ENCODE data around the gene CRYL1. TPM values are rescaled to one million over a fixed set of nuclear protein-coding genes. Genes with fewer than 3 reads are reported as not detected.

Gene CRYL1
- total and polyA plus RNA-seq, 4 donors, result 14.1 to 24.1 (median 22.1) TPM

- Histone ChIP-seq H3K27ac (ENCODE audit: low read depth in 1 of 2, low read length in 1 of 2) (no peak overlapping the region), H3K9me3 (ENCODE audit: control insufficient read depth in 4 of 4, insufficient read depth in 3 of 4, low read length in 3 of 4) (peaks cover 0 to 5% (median 0%) of the 10 kb centered on the region in 4 donors), H3K27me3 (ENCODE audit: control insufficient read depth in 3 of 3, insufficient read depth in 3 of 3, low read length in 2 of 3) (no peaks in the 10 kb centered on the region), H3K4me1 (ENCODE audit: control insufficient read depth in 5 of 5, insufficient read depth in 5 of 5, low read length in 5 of 5) (peaks cover 0 to 10% (median 0%) of the 10 kb centered on the region in 5 donors), H3K36me3 (ENCODE audit: control insufficient read depth in 4 of 4, insufficient read depth in 4 of 4, low read length in 4 of 4) (no peaks in the 10 kb centered on the region), H3K4me3 (no peak overlapping the region), H3K9ac (ENCODE audit: insufficient read depth in 1 of 2, low read length in 2 of 2) (no peak overlapping the region)
- DNase-seq, result no peak
- TF ChIP-seq CTCF (IDR thresholded peaks at IDR 0.05; ENCODE audit: control extremely low read depth, extremely low read depth), result no peak
- ATAC-seq (ENCODE audit: insufficient read depth, low FRiP score), result no peak
- WGBS, 2 donors, result 96 to 99% methylated on average over 10 of the region's 10 CpGs
These were observed 132.1 kb downstream of the CRYL1 start for GRCh38 chr13:20393273-20394168.

GRCh38 chr13:20392530-20392929 is 133.1 kb downstream of the CRYL1 start:
- H3K36me3 ChIP-seq (ENCODE audit: control insufficient read depth in 4 of 4, insufficient read depth in 4 of 4, low read length in 4 of 4), result no peaks in the 10 kb centered on the region
- ATAC-seq (ENCODE audit: insufficient read depth, low FRiP score) (no peak), DNase-seq (no peak)
- no peak overlapping the region for H3K27ac ChIP-seq (ENCODE audit: low read depth in 1 of 2, low read length in 1 of 2)
- no peak for TF ChIP-seq CTCF (IDR thresholded peaks at IDR 0.05; ENCODE audit: control extremely low read depth, extremely low read depth)
- peaks cover 0 to 5% (median 0%) of the 10 kb centered on the region in 4 donors for H3K9me3 ChIP-seq (ENCODE audit: control insufficient read depth in 4 of 4, insufficient read depth in 3 of 4, low read length in 3 of 4)
- peaks cover 0 to 10% (median 0%) of the 10 kb centered on the region in 5 donors for H3K4me1 ChIP-seq (ENCODE audit: control insufficient read depth in 5 of 5, insufficient read depth in 5 of 5, low read length in 5 of 5)
- 95 to 98% methylated on average over 4 of the region's 4 CpGs for WGBS, 2 donors
- H3K9ac ChIP-seq (ENCODE audit: insufficient read depth in 1 of 2, low read length in 2 of 2), result no peak overlapping the region
- no peak overlapping the region for H3K4me3 ChIP-seq
- no peaks in the 10 kb centered on the region for H3K27me3 ChIP-seq (ENCODE audit: control insufficient read depth in 3 of 3, insufficient read depth in 3 of 3, low read length in 2 of 3)

GRCh38 chr13:20391597-20392452 is 133.8 kb downstream of the CRYL1 start:
- no peak for TF ChIP-seq CTCF (IDR thresholded peaks at IDR 0.05; ENCODE audit: control extremely low read depth, extremely low read depth)
- Histone ChIP-seq H3K4me3 (no peak overlapping the region), H3K36me3 (ENCODE audit: control insufficient read depth in 4 of 4, insufficient read depth in 4 of 4, low read length in 4 of 4) (no peaks in the 10 kb centered on the region), H3K27ac (ENCODE audit: low read depth in 1 of 2, low read length in 1 of 2) (no peak overlapping the region), H3K27me3 (ENCODE audit: control insufficient read depth in 3 of 3, insufficient read depth in 3 of 3, low read length in 2 of 3) (no peaks in the 10 kb centered on the region), H3K4me1 (ENCODE audit: control insufficient read depth in 5 of 5, insufficient read depth in 5 of 5, low read length in 5 of 5) (peaks cover 0 to 10% (median 0%) of the 10 kb centered on the region in 5 donors), H3K9me3 (ENCODE audit: control insufficient read depth in 4 of 4, insufficient read depth in 3 of 4, low read length in 3 of 4) (peaks cover 0 to 5% (median 0%) of the 10 kb centered on the region in 4 donors), H3K9ac (ENCODE audit: insufficient read depth in 1 of 2, low read length in 2 of 2) (no peak overlapping the region)
- peak in 1 of 3 donors; percentile 49 for DNase-seq
- WGBS, 2 donors, result 91 to 95% methylated on average over 41 to 69 of the region's 69 CpGs
- no peak for ATAC-seq (ENCODE audit: insufficient read depth, low FRiP score)
